HT-29 (cell line): ENCODE measurements around the gene DNAAF8. TPM values are rescaled to one million over a fixed set of nuclear protein-coding genes. Genes with fewer than 3 reads are reported as not detected.

ENCODE experiments used
- DNase-seq: peaks from one replicate; pipeline ENCODE4 v3.0.0-alpha.2; 2015; ENCODE audit warnings: low spot score
- total RNA-seq: library from RNA; depleted of rRNA; stranded (reverse); fragments of >200 nt; shearing (Covaris generic); gene quantifications from 2 replicates; pipeline ENCODE4 v1.2.3, GENCODE V29; 2014; rRNA removed

DNAAF8 gene
- 2.5 and 5.8 TPM in 2 replicates for total RNA-seq

GRCh38 chr16:4734063-4734729 lies at the start of gene DNAAF8, which contains the start of gene ANKS3:
DNAAF8 (plus strand) TSS chr16:4734537; CDS start chr16:4736515, 1,978 bp downstream.
ANKS3 (minus strand) TSS chr16:4734271; CDS start chr16:4730149, 4,122 bp downstream.
- peak; percentile 96 for DNase-seq

DNA sequence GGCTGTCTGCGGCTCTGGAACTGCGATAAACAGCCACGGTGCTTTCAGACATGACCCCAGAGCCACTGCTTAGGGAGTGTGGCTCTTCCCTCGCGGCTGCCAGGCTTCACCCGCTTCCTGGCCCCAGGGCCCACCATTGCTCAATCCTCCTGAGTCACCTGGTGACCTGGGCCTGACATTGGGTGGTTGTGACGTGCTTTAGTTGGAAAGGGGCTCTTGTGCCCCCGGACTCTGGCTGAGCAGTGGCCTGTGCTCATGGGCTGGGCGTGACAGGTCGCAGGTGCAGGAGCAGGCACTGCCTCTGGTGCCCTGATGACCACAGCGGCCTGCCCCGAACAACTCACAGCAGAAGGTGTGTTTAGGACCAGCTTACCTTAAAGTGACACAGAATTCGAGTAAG lies 49.6 kb upstream of the DNAAF8 start:
- DNase-seq, result no peak

DNA sequence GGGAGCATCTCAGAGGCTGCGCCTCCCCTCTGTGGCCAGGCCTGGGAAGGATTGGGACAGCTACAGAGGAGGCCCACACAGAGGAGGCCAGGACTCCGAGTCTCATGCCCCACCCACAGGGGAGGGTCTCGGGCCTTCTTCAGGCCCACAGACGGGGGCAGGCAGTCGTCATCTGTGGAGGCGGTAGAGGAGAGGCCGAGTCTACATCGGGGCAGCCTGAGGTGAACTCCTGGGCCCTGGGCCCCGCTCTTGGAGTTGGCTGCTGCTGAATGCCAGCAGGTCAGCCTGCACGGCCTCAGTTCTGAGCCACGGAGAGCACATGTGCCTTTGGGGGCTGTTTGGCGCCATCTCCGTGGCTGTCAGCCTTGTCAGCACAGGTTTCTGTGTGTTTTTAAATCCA lies 49.0 kb upstream of the DNAAF8 start:
- DNase-seq, result no peak

- no peak for DNase-seq
Measured at GRCh38 chr16:4685776-4686496, 48.4 kb upstream of the DNAAF8 start.

DNA sequence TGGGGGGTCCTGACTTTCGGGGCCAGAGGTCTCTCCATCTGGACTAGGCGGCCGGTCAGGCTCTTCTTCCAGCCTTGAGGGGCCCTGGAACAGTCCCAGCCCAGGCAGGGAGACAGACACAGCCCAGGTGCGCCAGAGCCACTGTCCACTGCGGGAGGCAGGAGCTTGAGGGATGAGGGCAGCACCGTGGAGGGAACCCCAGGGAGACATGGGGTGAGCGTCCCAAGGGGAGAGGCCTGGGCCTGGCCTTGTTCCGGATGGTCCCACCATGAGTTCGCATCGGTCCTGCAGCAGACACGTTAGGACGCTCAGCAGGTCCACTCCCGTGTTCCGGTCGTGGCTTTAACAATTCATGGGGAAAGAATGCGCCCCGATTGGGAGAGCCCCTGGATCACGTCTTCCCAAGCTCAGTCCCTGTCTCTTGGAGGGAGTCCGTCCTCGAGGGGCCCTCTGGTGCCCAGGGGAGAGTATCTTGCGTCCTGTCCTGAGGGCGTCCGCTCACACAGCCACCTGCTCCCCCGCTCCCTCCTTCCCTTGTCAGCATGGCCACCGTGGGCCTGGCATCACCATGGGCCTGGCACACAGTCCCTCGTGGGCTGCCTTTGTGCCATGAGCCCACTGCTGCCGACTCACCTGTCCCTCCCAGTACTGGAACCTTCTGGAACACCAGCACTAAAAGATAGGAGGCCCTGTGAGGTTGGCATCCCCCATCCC lies 47.7 kb upstream of the DNAAF8 start:
- no peak for DNase-seq

GRCh38 chr16:4687416-4687815 lies 46.9 kb upstream of the DNAAF8 start:
- no peak for DNase-seq

DNA sequence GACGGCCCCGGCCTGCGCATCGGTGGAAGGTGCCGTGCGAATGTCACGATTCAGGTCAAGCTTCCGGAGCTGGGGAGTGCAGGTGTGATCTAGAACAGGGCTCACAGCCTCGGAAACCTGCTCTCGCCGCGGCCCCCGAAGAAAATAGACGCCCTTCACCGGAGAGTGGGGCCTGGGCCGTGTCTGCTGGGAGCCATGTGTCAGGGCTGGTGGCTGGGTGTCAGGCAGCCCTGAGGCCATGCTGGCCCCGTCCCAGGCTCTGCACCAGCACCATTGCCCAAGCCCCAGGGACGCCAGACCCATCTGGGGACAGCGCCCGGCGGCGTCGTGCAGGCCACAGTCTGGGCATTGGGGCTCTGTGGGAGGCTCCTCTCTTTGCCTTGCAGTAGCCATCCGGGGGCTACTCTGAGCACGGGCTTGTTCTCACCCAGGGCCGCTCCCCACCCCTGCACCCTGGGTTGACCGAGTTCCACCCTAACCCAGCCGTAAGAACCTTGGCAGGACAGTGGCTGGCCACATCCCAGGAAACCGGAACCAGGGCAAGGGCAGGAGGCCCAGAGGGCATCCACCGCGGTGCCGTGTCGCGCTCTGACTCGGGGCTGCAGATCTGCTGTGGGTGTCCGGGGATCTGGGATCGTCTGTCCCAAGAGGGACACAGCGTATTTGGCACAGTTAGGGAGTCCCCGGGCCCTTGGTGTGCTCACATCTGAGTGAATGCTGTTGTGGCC lies 46.2 kb upstream of the DNAAF8 start:
- DNase-seq, result no peak

DNA sequence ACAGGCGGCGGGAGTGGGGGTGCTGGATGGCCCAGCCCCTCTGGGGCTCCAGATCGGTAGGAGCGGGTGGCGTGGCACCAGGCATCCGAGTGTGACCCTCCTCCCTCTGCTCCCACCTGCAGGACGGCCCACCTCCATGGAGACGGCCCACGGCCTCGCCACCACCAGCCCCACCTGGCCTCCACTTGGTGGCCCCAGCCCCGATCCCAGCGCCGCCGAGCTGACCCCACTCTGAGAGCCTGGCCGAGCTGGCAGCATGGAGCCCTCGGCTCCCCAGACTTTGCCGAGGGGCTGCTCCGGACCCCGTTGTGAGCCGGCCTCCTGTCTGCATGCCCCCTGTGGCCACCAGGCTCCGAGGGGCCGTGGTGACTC lies 45.7 kb upstream of the DNAAF8 start:
- DNase-seq, result no peak

DNA sequence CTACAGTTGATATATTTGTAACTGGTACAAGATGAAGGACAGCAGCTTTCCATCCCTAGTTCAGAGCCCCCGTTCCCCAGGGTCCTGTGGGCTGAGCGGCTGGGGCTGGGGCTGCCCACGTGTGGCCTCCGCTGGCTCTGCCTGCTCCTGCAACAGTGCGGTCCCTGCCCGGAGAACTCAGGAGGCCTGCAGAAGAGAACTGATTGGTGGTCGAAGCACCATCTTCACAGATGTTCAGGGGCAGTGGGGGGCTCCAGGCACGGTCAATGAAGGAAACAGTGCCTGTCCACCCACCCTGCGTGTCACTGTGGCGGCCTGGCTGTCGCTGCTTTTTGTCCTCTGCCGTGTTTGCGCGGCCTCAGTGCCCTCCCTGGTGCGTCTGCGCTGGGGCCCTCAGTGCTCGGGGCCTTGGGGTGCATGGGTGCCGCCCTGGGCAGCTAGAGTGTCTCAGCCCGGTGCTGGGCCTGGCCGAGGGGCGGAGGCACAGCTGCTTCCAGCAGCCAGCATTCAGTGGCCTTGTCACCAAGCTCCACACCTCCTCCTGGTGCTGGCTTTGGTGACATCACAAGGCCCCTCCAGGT lies 45.2 kb upstream of the DNAAF8 start:
- no peak for DNase-seq

GRCh38 chr16:4689864-4690704 lies 44.3 kb upstream of the DNAAF8 start:
- no peak for DNase-seq

GRCh38 chr16:4690946-4691665 lies 43.2 kb upstream of the DNAAF8 start:
- no peak for DNase-seq

GRCh38 chr16:4691666-4692412 lies 42.5 kb upstream of the DNAAF8 start:
- no peak for DNase-seq

DNA sequence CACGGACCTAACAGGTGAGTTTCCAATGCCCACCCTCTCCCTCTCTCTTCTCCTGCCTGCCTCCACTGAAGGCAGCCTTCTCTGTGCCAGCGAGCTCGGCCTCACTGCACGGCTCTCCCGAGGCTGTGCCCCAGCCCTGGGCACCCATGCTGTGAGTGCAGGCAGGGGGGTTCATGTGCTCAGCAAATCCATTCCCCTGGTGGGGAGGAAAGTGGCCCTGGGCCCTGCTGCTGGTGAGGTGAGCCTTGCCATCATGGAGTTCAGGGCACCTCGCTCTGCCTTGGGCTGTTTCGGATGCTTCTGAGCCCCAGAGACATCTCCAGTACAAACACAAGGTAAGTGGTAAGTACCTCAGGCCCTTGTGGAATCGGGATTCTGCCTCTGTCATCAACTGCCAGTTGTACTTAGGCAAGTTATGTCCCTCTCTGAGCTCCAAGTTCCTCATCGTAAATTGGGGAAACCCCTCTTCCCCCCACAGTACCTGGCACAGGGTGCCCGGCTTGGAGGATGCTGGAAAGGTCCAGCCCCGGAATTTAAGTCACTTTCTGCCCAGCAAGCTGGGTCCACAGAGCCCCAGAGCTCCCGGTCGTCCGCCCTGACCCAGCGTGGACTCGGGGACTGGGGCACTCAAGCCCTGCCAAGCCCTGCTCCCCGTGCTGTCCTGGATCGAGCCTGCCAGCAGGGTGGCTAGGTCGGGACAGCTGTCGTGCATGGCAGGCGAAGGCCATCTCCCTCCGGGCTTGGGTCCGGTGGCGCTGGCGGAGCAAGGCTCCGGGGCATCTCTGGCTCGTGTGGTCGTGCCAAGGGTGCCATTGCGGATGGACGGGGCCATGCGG lies 41.7 kb upstream of the DNAAF8 start:
- no peak for DNase-seq

- peak; percentile 95 for DNase-seq
Measured at GRCh38 chr16:4693296-4693955, 40.9 kb upstream of the DNAAF8 start, which contains the start of gene NUDT16L1. NUDT16L1 (plus strand) TSS chr16:4693562; CDS start chr16:4693727, 165 bp downstream.

- peak; percentile 52 for DNase-seq
Measured at GRCh38 chr16:4693956-4694641, 40.2 kb upstream of the DNAAF8 start.

DNA sequence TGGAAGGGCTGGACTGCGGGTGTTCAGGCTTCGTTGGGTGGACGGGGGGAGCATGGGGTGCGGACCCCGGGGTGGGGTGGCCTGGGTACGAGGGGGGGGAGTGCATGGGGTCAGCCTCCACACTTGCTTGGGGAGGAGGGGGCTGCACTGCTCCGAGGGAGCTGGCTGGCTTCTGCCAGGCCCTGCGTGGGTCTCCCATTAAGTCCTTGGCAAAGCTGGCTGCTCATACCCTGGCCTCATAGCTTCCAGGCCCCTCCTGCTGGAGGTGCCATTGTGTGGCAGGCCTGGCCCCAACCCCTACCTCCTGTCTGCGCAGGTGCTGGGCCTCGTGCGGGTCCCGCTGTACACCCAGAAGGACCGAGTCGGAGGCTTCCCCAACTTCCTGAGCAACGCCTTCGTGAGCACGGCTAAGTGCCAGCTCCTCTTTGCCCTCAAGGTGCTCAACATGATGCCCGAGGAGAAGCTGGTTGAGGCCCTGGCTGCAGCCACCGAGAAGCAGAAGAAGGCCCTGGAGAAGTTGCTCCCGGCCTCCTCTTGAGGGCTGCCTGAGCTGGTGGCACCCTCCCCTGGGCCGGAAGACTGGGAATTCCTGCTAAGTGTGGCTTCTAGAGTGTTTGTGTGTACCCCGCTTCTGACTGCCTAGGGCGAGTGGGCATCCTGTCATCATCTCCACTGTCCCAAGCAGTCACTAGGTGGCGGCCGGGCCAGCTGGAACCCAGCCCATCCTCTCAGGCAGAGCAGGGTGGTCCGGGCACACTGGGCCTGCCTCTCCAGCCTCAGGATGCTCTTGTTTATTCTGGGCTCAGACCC lies 39.5 kb upstream of the DNAAF8 start:
- no peak for DNase-seq
